Activated T-cell treated with anti-CD3 and anti-CD28 coated beads for 24 hours (primary cell): ENCODE results near the gene TTLL11.

Source experiments
- DNase-seq: peaks from one replicate; pipeline ENCODE4 v3.0.0-alpha.2; 2020; ENCODE audit warnings: low read depth

TTLL11 gene, protein sequence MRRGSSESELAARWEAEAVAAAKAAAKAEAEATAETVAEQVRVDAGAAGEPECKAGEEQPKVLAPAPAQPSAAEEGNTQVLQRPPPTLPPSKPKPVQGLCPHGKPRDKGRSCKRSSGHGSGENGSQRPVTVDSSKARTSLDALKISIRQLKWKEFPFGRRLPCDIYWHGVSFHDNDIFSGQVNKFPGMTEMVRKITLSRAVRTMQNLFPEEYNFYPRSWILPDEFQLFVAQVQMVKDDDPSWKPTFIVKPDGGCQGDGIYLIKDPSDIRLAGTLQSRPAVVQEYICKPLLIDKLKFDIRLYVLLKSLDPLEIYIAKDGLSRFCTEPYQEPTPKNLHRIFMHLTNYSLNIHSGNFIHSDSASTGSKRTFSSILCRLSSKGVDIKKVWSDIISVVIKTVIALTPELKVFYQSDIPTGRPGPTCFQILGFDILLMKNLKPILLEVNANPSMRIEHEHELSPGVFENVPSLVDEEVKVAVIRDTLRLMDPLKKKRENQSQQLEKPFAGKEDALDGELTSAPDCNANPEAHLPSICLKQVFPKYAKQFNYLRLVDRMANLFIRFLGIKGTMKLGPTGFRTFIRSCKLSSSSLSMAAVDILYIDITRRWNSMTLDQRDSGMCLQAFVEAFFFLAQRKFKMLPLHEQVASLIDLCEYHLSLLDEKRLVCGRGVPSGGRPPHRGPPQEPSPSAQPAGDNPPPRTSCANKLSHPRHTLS

DNA sequence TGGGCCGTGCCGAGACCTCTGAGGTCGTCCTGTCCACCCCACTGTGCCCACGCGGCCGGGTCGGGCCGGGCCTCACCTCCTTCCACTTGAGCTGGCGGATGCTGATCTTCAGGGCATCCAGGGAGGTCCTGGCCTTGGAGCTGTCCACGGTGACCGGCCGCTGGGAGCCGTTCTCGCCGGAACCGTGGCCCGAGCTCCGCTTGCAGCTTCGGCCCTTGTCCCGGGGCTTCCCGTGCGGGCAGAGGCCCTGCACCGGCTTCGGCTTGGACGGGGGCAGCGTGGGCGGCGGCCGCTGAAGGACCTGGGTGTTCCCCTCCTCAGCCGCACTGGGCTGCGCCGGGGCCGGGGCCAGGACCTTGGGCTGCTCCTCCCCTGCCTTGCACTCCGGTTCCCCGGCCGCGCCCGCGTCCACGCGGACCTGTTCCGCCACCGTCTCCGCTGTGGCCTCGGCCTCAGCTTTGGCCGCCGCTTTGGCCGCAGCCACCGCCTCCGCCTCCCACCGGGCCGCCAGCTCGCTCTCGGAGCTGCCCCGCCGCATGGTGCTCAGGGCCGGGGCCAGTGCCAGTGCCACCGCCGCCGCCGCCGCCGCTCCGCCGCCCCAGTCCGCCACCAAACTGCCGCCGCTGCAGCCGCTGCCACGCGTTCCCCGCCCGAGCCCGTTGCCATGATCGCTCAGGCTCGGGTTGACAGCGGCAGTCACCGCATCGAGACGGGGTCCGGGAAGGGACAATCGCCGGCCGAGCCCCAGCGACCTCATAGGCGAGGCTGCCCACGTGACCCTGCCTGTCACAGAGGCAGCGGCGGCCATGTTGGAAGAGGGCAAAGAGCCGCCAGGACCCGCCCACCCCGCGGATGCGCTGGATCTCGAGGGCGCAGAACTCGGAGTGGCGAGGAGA lies at the start of gene TTLL11:
Gene TTLL11, minus strand, starts transcription at position 698 of the 896 bp plus-strand sequence. Its CDS starts 160 bp downstream, at position 538.
- peak; percentile 94 for DNase-seq

DNA sequence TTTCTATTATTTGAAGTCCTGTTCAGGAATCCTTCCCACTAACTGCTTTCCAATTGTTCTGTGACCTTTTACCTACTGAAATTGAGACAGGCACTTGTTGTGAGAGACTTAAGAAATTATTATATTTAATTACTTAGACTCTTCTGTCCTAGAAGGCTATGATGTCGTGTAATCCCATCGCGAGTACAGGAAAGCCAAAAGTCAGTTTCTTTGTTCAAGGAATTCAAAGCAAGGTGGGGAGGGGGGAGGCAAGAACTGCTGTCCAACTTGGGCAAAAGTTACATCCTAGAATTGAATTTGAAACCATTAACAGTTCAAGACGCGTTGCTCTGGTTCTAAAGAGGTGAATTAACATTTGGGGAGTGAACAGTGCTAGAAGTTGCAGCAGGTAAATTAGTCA lies 48.6 kb upstream of the TTLL11 start:
- DNase-seq, result no peak

DNA sequence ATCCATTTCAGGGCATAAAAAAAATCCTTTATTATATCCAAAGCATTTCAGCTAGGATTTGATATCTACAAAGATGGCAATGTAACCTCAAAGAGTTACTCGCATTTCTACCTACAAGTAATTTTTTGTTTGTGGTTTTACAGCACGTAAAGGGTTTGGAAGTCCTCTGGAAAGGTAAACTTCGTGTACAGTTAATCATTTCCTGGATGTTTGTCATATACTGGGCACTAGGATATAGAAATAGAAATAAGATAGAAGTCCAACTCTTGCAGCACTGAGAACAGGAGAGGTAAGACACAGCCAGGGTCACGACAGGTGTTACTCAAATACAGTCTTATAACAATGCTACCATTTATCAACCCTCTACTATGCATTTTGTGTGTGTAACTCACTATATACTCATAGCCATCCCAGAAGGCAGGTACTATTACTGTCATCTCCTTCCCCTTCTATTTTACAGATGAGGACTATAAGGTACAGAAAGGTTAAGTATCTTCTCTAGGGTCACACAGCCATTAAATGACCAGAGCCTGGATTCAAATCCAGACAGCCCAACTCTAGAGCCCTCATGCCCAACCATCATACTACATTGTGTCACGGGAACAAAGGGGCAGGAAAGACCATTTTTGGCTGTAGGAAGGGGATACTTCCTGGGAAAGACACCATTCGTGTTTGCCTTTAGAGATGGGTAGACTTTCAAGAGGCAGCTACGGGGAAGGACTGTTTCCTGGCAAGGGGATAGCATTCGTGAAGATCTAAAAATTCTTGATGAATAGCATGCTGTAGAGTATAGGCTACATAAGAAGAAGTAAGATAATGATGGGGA lies 47.5 kb upstream of the TTLL11 start:
- DNase-seq, result no peak

DNA sequence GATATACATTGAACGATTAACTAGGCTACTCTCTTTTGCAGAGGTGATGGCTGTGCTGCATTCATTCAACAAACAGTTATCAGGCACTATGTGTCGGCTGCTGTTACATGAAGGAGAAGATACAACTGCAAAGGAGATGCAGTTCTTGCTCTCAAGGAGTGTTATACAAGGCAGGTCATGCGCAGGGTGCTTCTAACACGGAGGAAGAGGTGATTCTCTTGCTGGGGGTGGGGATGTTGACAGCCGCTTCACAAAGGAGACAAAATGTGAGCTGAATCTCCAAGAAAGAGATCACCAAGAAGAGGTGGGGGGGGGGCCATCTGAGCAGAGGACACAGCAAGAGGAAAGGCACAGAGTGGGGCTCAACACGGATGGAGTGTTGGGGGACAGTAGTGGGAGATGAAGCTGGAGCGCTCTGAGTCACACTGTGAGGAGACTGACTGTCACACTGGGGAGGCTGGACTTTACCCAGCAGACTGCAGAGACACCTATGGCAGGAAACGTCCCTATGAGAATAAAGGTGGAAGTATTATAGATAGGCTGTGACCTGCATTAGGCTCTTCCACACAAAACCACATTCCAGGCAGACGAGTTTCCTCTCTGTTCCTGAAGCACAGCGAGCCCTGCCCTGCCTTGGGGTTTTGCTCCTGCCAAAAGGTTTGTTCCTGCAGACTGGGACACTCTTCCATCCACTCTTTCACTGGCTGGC lies 45.6 kb upstream of the TTLL11 start:
- DNase-seq, result no peak

DNA sequence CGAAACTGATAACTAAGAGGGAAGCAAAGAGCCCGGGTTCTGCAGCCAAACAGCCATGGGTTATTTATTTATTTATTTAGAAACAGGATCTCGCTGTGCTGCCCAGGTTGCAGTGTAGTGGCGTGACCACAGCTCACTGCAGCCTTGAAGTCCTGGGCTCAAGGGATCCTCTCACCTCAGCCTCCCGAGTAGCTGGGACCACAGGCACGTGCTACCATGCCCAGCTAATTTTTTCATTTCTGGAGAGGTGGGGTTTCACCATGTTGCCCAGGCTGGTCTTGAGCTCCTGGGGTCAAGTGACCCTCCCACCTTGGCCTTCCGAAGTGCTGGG lies 42.4 kb upstream of the TTLL11 start:
- DNase-seq, result no peak

DNA sequence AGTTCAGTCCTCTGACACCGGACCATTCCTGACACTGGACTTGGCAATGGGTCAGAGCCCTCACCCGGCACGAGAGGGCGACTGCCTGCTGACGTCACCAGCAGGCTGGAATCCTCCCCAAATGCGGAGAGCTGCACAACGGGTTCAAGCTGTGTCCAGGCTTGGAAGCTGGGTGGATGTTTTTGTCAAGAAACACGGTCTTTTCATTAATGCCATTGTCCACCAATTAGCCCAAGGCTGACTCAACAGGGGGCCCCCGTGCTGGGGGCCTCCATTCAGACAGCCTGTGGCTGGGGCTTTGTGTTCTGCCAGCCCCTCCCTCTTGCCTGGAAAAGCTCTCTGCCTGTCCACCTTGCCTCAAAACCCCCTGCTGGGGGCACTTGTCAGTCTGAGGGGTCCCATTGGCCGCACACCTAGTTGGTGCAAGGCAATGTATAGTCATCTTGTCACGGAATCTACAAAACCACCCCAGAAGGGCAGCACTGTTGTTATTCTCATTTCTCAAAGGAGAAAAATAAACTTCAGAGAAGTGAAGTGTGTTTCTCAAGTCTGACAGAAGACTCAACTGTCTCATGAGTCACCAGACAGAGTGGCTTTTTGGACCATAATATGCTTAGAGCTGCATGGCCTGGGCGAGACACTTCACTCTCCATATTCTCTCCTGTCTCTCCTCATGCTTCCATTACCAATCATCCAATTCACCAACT lies 41.9 kb upstream of the TTLL11 start:
- DNase-seq, result no peak

DNA sequence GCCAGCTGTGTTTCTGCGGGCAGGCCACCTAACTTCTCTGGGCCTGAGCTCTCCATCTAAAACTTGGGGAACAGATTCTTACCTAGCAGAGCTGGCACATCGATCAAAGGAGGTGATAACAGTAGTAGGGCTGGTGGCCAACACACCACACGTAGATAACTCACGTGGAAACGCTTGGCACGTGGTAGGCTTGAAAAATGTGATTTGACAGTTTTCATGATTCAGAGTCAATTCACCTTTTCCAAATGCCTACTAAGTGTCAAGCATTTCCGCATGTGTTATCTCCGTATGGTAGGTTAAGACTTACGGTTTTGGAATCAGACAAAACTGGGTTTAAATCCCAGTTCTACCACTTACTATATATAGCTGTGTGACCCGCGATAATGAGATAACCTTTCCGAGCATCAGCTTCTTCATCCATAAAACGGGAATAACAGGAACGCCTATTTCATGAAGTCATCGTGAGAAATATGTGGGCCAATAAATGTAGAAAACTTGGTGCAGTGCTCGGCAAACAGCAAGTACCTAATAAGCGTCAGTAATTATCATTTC lies 41.0 kb upstream of the TTLL11 start:
- no peak for DNase-seq

DNA sequence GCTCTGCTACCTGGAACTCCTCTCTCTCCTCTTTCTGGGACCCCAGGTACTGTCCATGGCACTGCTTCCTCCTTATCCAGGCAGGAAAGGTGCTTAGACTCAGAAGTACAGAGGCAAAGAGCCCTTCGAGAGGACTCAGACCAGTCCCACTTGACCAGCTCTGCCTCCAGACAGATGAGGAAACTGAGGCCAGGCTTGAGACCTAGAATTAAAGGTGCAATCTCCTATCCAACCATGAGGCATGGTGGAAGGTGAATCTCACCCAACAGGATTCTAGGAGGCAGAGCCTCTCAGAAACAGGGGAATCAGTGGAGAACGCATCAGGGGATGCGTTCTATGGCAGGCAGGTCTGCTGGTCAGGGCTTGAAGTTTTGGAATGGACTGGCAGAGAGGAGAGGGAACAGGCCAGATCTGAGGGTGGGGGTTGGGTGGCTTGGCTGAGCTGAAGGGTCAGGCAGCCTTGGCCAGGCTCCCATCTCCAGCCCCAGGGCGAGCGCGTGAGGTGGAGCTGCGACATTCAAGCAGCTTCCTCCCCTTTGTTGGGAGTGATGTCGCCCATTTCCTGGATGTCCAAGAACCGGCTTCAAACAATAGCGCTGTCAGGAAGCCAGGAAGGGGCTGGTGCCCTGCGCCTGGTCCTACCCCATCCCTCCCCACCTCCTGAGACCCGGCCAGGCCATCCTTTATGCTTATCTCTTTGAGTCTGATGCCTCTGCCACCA lies 40.3 kb upstream of the TTLL11 start:
- DNase-seq, result no peak

DNA sequence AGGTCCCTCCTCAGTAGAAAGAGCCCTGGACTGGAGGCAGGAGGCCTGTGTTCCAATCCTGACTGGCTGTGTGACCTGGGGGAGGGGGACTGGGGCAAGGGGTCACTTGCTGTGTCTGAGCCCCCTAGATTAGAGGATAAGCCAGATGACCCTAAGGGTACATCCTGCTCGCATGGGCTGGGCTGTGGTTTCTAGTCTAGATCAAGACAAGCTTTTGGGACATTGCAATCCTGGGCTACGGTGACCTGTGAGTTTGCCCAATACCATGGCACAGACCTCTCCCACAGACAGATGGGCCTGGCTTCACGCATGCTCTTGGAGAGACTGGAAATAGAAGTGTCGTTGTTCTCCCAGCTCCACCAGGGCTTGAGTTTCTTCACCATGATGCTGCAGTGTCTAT lies 39.4 kb upstream of the TTLL11 start:
- no peak for DNase-seq

DNA sequence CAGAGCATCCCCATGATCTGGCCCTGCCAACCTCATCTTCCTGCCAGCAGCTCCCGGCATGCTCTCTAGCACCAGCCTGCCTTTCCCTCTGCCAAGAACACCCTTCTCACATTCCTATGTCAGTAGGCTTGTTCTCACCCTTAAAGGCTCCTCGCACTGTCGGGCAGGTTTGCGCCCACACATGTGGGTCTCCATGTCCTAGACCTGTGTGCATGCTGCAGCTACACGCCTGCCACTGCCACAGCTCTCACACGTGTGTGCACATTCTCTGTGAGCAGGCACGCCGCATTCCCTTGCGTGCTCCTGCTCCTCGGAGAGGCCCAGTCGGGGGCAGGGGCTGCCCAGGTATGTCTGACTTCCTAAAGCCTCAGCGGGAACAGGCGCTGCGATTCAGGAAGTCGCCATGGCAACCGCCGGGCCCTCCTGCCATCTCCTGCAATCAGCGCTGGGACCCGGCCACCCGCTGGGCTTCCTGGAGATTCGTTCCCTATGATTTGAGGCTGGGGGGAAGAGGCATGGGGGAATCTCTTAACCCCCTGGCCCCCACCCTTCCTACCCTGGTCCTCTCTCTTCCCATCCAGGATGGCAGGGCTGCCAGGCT lies 38.4 kb upstream of the TTLL11 start:
- no peak for DNase-seq

DNA sequence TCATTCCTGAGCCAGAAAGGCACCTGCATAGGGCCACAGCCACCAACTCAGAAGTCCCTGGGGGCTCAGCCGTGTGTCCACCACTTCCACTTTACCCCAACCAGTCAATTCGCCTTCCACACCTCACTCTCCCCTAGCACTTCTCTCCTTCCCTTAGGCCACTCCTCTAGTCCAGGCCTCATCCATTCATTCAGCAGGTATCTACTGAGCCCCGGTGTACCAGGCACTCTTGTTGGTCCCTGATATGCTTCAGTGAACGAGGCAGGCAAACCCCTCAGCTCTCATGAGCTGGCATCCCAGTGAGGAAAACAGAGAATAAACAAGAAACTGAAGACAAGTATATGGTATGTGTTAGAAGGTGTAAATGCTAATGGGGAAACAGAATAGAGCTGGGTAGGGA lies 37.7 kb upstream of the TTLL11 start:
- no peak for DNase-seq

DNA sequence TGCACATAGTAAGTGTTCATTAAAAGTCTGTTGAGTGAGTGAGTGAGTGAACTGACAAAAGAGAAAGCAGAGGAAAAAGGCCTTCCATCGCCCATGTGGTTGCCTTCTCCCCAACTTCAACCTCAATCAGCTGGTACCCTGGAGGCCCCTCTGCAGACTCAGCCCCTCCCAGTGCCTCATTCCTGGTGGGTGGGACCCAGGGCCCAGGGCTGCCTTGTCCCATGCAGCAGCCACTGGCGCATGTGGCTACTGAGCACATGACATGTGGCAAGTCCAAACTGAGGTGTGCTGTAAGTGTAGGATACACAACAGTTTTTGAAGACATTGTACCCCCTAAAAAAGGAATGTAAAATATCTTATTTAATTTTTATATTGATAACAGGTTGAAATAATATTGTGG lies 36.9 kb upstream of the TTLL11 start:
- DNase-seq, result no peak

DNA sequence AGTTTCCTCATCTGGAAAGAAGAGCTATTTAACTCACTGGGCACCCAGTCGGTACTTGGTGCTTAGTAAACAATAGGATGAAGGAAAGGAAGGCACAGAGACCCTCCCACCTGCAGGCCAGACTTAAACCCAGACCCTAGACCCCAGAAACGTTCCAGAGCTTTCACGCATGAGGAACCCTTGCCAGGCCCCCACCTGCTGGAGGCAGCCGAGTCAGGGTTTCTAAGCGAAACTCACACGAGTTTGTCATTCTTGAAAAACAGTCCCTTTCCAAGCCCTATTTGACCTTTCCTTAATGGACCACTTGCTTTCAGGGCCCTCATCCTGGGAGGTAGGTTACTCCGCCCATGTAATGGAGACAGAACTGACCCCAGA lies 35.8 kb upstream of the TTLL11 start:
- DNase-seq, result no peak

DNA sequence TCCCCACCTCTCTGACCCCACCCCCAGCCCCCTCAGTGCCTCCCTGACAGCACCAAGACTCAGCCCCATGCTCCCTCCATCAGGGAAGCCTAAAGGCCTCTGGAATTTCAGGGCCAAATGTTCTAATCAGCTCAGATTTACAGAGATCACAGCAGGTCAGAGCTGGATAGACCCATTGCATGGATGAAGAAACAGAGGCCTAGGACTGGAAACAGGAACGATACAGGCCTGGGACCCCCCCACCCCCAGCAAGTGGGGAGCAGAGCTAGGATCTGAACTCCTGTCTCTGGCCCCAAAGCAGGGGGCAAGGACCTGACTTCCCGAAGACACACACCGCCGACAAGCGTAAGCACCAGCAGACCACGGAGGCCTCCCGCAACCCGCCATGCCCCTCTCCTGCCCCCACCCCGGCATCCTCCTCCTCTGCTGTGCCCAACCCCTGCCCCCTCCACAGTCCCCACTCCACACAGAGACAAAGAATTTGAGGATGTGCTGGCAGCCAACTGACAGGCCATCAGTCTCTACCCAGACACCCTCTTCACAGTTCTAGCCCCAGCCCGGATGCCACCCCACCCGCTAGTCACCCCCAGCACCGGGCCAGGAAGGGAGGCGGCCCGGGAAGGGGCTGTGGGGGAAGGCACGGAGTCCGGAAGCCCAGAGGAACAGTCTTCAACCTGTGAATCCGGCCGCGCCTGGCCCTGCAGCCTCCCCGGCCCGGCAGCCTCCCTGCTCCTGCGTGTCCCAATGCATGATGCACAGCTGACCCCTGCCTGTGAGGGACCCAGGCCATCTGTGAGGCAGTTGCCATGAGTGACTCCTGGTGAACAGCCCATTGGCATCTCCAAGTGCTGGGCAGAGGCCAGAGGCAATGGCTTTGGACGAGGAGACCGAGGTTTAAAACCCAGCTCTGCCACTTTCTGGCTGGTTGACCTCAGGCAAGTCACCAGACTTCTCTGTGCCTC lies 35.2 kb upstream of the TTLL11 start:
- no peak for DNase-seq

DNA sequence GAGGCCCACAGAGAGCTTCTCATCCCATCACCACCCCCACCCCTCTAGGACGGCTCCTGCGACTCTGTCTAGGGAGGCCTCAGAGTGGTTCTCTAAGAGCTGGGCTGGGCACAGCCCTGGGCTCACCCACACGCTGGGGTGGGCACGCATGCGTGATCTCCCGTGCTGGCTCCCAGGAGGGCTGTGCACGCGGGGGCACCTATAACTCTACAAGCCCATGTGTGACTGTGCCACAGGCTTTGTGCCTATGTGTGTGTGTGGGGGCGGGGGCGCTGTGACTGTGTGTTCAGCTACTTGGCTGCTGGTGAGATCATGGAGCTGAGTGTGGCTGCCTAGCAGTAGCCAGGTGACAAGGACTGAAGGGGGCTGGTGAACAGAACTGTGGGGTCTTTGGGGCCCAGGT lies 34.3 kb upstream of the TTLL11 start:
- no peak for DNase-seq

DNA sequence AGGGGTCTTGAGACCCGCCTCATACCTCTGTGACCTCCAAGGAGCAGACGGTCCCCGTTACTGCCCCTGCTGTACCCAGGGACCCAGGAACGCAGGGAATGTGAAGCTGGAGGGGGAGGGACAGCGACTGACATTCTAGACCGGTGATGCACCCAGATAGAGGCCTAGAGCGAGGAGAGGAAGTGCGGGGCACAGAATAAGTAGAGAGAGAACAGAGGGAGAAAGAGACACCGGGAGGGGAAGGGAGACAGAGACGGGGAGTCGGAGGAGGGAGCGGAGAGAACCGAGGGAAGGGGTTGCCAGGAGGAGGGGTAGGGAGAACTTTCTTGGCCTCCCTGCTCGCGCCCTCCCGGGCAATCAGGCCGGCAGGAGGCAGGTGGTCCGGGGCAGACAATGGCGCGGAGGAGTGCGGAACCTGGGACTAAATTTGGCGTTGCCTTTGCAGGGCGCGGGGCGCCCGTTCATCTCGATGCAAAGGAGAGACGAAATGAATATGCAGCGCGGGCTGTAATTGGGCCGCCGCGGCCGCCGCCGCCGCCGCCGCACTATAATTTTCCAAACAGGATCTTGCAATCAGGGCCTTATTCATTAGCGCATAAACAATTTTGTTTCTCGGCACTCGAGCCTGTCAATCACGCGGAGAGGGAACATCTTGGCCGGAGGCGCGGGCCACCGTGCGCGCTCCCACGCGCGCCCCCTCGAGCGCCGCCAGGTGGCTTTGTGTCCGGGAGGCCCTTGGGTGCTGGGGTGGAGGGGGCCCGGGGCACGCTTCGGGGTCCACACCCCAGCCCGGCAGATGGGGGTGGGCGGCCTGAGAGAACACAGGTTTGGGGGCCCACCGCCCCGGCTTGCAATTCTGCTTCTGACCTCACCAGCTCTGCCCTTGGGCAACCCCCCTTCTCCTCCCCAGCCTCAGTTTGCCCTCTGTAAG lies 33.5 kb upstream of the TTLL11 start:
- no peak for DNase-seq
